ENCODE measurements around the gene PAPOLG.

DNA sequence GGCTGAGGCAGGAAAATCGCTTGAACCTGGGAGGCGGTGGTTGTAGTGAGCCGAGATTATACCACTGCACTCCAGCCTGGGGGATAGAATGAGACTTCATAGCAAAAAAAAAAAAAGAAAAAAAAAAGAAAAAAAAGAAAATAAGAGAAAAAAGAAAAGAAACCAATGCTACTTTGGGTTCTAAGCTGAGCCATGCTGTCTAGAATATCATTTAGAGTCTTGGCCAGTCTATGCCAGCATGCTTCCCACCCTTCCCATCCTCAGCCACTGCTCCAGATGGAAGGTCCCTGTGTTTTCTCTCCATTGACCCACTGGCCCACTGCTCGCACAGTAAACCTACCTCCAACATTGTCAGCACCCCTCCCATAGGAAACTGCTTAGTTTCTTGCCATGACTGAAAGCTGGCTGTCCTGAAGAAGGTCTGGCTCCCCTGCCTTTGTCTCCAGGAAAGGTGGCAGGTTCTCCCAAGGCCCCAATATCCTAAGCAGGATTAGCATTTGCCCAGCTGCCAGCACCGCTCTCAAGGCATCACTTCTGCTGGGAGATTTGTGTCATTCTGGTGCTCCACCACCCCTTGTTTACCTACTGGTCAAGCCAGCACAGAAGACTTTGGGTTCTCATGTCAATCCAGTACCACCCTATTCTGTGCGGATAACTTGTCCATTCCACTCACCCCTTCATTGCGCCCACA, 47.3 kb upstream of the PAPOLG start:
- TF ChIP-seq POLR2A (IDR thresholded peaks at IDR 0.05; ENCODE audit: low read length) (no peak), GATA1 (IDR thresholded peaks at IDR 0.05; ENCODE audit: low read depth, low read length) (no peak)

Measured in erythroblast (primary cell).